Vagina (tissue), 2 donors: ENCODE results near the gene IL18BP.

ENCODE experiments used
- POLR2A ChIP-seq, 2 donors: fragments of 450-650 bp; IDR thresholded peaks; one replicate each; pipeline ENCODE4 v1.6.1; 2017; ENCODE audit warnings: antibody characterized with exemption in 2 of 2, mild to moderate bottlenecking in 2 of 2, moderate library complexity in 2 of 2
- TF ChIP-seq, protein P1 (sequence below), 3 experiments: fragments of 450-650 bp in 2 of 3; fragments of 200-600 bp in 1 of 3; sonication (generic) in 1 of 3; IDR thresholded peaks; one replicate each; pipeline ENCODE4 v1.5.1; 2017 to 2019; ENCODE audit warnings: antibody characterized with exemption in 3 of 3, mild to moderate bottlenecking in 2 of 3, moderate library complexity in 2 of 3

DNA sequence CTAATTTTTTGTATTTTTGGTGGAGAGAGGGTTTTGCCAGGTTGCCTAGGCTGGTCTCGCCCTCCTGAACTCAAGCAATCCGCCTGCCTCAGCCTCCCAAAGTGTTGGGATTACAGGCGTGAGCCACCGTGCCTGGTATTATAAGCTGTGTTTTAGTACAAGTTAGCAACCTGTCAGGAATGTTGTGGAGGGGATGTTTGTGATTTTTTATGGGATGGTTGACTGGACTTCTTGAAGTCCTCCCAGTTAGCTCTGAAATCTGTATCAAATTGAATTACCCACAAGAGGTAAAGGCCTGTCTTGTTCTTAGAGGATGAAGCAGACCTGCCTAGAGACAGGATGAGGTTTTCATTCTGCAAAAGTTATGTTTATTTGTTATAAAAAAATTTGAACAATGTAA, 34.1 kb upstream of the IL18BP start:
- no peak for TF ChIP-seq POLR2A (IDR thresholded peaks at IDR 0.05)
- TF ChIP-seq, protein P1, sequence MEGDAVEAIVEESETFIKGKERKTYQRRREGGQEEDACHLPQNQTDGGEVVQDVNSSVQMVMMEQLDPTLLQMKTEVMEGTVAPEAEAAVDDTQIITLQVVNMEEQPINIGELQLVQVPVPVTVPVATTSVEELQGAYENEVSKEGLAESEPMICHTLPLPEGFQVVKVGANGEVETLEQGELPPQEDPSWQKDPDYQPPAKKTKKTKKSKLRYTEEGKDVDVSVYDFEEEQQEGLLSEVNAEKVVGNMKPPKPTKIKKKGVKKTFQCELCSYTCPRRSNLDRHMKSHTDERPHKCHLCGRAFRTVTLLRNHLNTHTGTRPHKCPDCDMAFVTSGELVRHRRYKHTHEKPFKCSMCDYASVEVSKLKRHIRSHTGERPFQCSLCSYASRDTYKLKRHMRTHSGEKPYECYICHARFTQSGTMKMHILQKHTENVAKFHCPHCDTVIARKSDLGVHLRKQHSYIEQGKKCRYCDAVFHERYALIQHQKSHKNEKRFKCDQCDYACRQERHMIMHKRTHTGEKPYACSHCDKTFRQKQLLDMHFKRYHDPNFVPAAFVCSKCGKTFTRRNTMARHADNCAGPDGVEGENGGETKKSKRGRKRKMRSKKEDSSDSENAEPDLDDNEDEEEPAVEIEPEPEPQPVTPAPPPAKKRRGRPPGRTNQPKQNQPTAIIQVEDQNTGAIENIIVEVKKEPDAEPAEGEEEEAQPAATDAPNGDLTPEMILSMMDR (IDR thresholded peaks at IDR 0.05), result no peak
